DND-41 (cell line): Measurements from ENCODE around the gene ATP5F1D.
A peak's percentile ranks its signal among the peaks of the same experiment; 100 is the strongest.

Experiments used
- ATAC-seq: fragments of 200-7000 bp; cut with Tn5 transposase; 3 replicates; pipeline ENCODE4 v1.9.1; 2021; ENCODE audit warnings: low read depth; ENCODE audit not compliant: insufficient read depth
- DNase-seq: peaks from one replicate; pipeline ENCODE4 v3.0.0-alpha.2; 2020
- H2AFZ ChIP-seq: 2 replicates; pipeline ENCODE4 v1.6.0; 2012; ENCODE audit warnings: low read depth, low read length
- H3K27ac ChIP-seq: 2 replicates; pipeline ENCODE4 v1.5.1; 2012; ENCODE audit warnings: low read length, inconsistent platforms
- H3K27me3 ChIP-seq: fragments of 200-600 bp; sonication (generic); 2 replicates; pipeline ENCODE4 v1.6.0; 2012; ENCODE audit warnings: low read length, mild to moderate bottlenecking, inconsistent platforms; ENCODE audit not compliant: insufficient read depth, poor library complexity
- H3K36me3 ChIP-seq: 2 replicates; pipeline ENCODE4 v1.5.1; 2012; ENCODE audit warnings: low read length, inconsistent platforms; ENCODE audit not compliant: insufficient read depth
- H3K4me1 ChIP-seq: 2 replicates; pipeline ENCODE4 v1.5.1; 2012; ENCODE audit warnings: mild to moderate bottlenecking, low read length; ENCODE audit not compliant: insufficient read depth
- H3K4me2 ChIP-seq: 2 replicates; pipeline ENCODE4 v1.6.0; 2012; ENCODE audit warnings: mild to moderate bottlenecking, moderate library complexity, low read length, inconsistent platforms; ENCODE audit not compliant: insufficient read depth
- H3K4me3 ChIP-seq, 2 experiments: fragments of 200-600 bp in 1 of 2; shearing (Covaris generic) in 1 of 2; 2 replicates each; pipeline ENCODE4 v1.5.1; 2012 to 2016; ENCODE audit warnings: inconsistent platforms in 2 of 2, low read length in 2 of 2, mild to moderate bottlenecking in 2 of 2, low read depth in 1 of 2, moderate library complexity in 1 of 2
- H3K79me2 ChIP-seq: 2 replicates; pipeline ENCODE4 v1.6.0; 2012; ENCODE audit warnings: low read length, inconsistent platforms; ENCODE audit not compliant: insufficient read depth
- H3K9ac ChIP-seq: 2 replicates; pipeline ENCODE4 v1.6.0; 2012; ENCODE audit warnings: low read depth, mild to moderate bottlenecking, inconsistent platforms, low read length, moderate library complexity
- H3K9me3 ChIP-seq: 2 replicates; pipeline ENCODE4 v1.5.1; 2012; ENCODE audit warnings: low read length, moderate library complexity, mild to moderate bottlenecking, inconsistent platforms; ENCODE audit not compliant: insufficient read depth, severe bottlenecking
- H4K20me1 ChIP-seq: 2 replicates; pipeline ENCODE4 v1.6.0; 2012; ENCODE audit warnings: low read length; ENCODE audit not compliant: insufficient read depth
- EZH2 ChIP-seq: IDR thresholded peaks from 3 replicates; pipeline ENCODE4 v1.6.1; 2012; ENCODE audit warnings: borderline replicate concordance, low read depth, mild to moderate bottlenecking, moderate library complexity, low read length, inconsistent platforms; ENCODE audit not compliant: severe bottlenecking
- TF ChIP-seq, protein P1 (sequence below): IDR thresholded peaks from 2 replicates; pipeline ENCODE4 v1.5.1; 2012; ENCODE audit warnings: borderline replicate concordance, low read length, moderate library complexity, mild to moderate bottlenecking; ENCODE audit not compliant: poor library complexity, severe bottlenecking; ENCODE audit errors: extremely low read depth

The ATP5F1D gene

DNA sequence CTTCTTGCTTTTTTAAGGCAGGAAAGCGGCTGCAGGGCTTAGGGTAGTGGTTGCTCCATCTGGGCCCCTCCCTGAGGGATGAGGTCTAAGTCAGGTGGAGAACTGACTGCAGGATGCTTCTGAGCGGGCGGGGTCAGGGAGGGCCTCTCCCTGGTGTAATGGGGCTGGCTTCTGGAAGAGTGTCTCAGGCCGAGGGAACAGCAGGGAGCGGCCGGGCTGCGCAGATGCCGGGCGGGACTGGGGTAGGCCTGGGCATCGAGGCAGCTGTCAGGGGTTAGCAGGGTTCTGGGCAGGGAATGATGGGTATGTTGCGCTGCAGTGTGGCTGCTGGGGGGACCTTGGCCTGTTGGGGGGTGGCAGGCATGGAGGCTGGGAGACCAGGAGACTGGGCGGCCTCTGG lies 36.5 kb downstream of the ATP5F1D start:
- Histone ChIP-seq H3K4me2 (no peak overlapping the region), H2AFZ (no peak overlapping the region), H3K27me3 (no peaks in the 10 kb centered on the region), H3K36me3 (peaks cover 57% of the 10 kb centered on the region), H3K9me3 (no peaks in the 10 kb centered on the region), H3K4me3 (no peak overlapping the region), H4K20me1 (peaks cover 50% of the 10 kb centered on the region), H3K79me2 (peaks cover 38% of the 10 kb centered on the region), H3K27ac (no peak overlapping the region), H3K4me1 (peaks cover 38% of the 10 kb centered on the region), H3K9ac (no peak overlapping the region)
- DNase-seq: no peak
- TF ChIP-seq EZH2: no peak
- TF ChIP-seq, protein P1, sequence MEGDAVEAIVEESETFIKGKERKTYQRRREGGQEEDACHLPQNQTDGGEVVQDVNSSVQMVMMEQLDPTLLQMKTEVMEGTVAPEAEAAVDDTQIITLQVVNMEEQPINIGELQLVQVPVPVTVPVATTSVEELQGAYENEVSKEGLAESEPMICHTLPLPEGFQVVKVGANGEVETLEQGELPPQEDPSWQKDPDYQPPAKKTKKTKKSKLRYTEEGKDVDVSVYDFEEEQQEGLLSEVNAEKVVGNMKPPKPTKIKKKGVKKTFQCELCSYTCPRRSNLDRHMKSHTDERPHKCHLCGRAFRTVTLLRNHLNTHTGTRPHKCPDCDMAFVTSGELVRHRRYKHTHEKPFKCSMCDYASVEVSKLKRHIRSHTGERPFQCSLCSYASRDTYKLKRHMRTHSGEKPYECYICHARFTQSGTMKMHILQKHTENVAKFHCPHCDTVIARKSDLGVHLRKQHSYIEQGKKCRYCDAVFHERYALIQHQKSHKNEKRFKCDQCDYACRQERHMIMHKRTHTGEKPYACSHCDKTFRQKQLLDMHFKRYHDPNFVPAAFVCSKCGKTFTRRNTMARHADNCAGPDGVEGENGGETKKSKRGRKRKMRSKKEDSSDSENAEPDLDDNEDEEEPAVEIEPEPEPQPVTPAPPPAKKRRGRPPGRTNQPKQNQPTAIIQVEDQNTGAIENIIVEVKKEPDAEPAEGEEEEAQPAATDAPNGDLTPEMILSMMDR: no peak
- no peak for ATAC-seq

DNA sequence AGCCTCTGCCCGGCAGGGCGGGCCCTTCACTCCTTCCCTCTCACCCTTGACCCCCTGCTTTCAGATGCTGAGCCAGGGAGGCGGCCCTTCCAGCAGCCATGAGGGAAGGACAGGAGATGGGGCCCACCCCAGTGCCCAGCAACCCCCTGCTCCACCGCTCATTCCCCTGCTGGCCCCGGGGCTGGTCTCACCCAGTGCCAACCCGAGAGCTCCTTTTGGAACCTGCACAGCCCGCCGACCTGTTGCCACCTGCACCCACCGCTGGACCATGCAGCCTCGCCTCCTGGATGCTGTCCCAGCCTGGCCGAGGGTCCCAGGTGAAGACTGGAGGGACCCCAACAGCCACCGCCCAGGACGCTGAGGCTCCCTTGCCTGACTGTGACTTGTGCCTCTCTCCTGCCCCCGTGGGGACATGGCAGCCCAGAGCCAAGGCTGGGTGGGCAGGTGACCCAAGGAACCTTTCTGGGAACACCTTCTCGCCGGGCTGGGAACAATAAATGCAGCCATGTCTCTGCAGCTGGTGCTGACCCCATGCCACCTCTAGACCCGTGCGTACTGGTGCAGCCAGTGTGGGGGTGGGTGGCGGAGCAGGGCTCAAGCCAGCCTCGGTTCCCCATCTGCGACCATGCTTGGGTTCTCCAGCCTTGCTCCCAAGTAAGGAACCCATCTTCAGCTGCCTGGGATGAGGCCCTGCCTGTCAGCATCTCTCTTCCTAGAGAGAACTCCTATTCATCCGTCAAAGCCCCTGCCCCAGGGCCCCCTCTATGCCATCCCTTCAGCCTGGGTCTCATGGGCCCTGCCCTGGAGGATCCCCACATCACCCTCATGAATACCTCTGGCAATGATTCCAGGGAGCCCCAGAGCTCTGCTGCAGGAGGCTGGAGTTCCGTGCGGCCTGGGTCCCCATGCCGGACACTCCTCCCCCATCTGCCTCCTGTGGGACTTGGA lies 37.4 kb downstream of the ATP5F1D start:
- DNase-seq: no peak
- peaks cover 41% of the 10 kb centered on the region for H4K20me1 ChIP-seq
- H3K79me2 ChIP-seq: peaks cover 29% of the 10 kb centered on the region
- H3K9ac ChIP-seq: no peak overlapping the region
- peaks cover 28% of the 10 kb centered on the region for H3K4me1 ChIP-seq
- no peak overlapping the region for H3K27ac ChIP-seq
- H3K9me3 ChIP-seq: no peaks in the 10 kb centered on the region
- H3K36me3 ChIP-seq: peaks cover 48% of the 10 kb centered on the region
- H3K4me3 ChIP-seq: no peak overlapping the region
- no peak overlapping the region for H3K4me2 ChIP-seq
- no peak for TF ChIP-seq EZH2
- TF ChIP-seq, protein P1: no peak
- H2AFZ ChIP-seq: no peak overlapping the region
- no peaks in the 10 kb centered on the region for H3K27me3 ChIP-seq
- ATAC-seq: no peak

DNA sequence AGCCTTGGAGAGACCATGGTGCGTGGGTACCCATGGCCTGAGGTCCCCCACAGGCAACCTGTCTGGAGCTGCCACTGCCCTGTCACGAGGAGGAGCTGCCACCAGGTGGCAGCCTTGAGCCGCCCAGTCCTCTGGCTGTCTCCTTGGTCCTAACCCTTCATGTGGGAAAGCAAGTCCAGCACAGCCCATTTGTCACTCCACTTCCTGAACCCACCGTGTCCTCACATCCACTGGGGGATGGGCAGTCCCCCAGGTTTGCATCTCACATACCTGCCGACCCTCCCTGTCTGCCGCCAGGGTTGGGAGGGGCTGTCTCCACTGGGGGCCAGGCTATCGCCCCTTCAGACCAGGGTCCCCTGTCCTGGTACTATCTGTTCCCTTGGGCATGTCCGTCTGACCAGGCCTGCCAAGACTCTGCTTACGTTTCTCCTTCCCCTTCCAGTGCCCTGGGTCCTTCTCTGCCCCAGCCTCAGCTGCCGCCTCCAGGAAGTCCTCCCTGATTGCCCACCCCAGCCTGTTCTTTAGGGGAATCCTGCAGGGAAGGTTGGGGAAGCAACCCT lies 38.3 kb downstream of the ATP5F1D start:
- ATAC-seq (peak; percentile 33), DNase-seq (peak; percentile 81)
- Histone ChIP-seq H3K4me2 (no peak overlapping the region), H3K9ac (no peak overlapping the region), H3K4me3 (no peak overlapping the region), H3K4me1 (peaks cover 20% of the 10 kb centered on the region), H4K20me1 (peaks cover 32% of the 10 kb centered on the region), H3K27ac (no peak overlapping the region), H3K79me2 (peaks cover 21% of the 10 kb centered on the region), H3K36me3 (peaks cover 39% of the 10 kb centered on the region), H3K27me3 (no peaks in the 10 kb centered on the region), H3K9me3 (no peaks in the 10 kb centered on the region), H2AFZ (no peak overlapping the region)
- TF ChIP-seq, protein P1: peak; percentile 96
- TF ChIP-seq EZH2: no peak
